GM19043 (cell line): Measurements from ENCODE around the gene THRB.

Source experiments
- ATAC-seq: cut with Tn5 transposase; IDR thresholded peaks from one replicate; pipeline ENCODE4 v1.9.1; 2021; ENCODE audit warnings: low read depth; ENCODE audit not compliant: unreplicated experiment

The THRB gene

GRCh38 chr3:24386458-24386857 lies 108.2 kb downstream of the THRB start:
- ATAC-seq, result no peak

- ATAC-seq, result no peak
These were observed 109.5 kb downstream of the THRB start for GRCh38 chr3:24385012-24385615.

- no peak for ATAC-seq
These were observed 112.0 kb downstream of the THRB start for GRCh38 chr3:24382647-24383046.

- ATAC-seq, result no peak
These were observed 114.7 kb downstream of the THRB start for GRCh38 chr3:24379936-24380335.

- ATAC-seq, result no peak
These were observed 116.3 kb downstream of the THRB start for GRCh38 chr3:24378313-24378712.

- ATAC-seq, result no peak
These were observed 117.2 kb downstream of the THRB start for GRCh38 chr3:24377218-24377993.

GRCh38 chr3:24375947-24376384 lies 118.7 kb downstream of the THRB start:
- no peak for ATAC-seq

- ATAC-seq, result no peak
These were observed 119.8 kb downstream of the THRB start for GRCh38 chr3:24374801-24375200.

GRCh38 chr3:24373198-24373959 lies 121.3 kb downstream of the THRB start:
- ATAC-seq, result no peak

GRCh38 chr3:24372559-24373197 lies 122.0 kb downstream of the THRB start:
- no peak for ATAC-seq

- no peak for ATAC-seq
These were observed 124.1 kb downstream of the THRB start for GRCh38 chr3:24370352-24371090.

GRCh38 chr3:24368605-24369004 lies 126.0 kb downstream of the THRB start:
- ATAC-seq, result no peak

- ATAC-seq, result no peak
These were observed 126.9 kb downstream of the THRB start for GRCh38 chr3:24367664-24368264.

- no peak for ATAC-seq
These were observed 127.4 kb downstream of the THRB start for GRCh38 chr3:24367216-24367615.

- no peak for ATAC-seq
These were observed 129.5 kb downstream of the THRB start for GRCh38 chr3:24365168-24365567.

GRCh38 chr3:24364359-24364758 lies 130.3 kb downstream of the THRB start:
- ATAC-seq, result no peak

GRCh38 chr3:24363242-24363641 lies 131.4 kb downstream of the THRB start:
- ATAC-seq, result no peak

GRCh38 chr3:24361623-24362022 lies 133.0 kb downstream of the THRB start:
- ATAC-seq, result no peak

GRCh38 chr3:24360957-24361356 lies 133.7 kb downstream of the THRB start:
- ATAC-seq, result no peak
